Calu3 (cell line): ENCODE measurements around the gene USP51. TPM values are rescaled to one million over a fixed set of nuclear protein-coding genes. Genes with fewer than 3 reads are reported as not detected.
"Not testable (repeated sequence)": the region's sequence is repeated elsewhere in the genome, so short reads cannot be mapped to it uniquely, and the experiment has no call there.

ENCODE experiments used
- BruUV-seq: library from RNA; stranded (reverse); fragments of 400-500 nt; replicated peaks from 2 replicates; lab custom pipeline; 2021; lab: Mats Ljungman, UMichigan
- CTCF ChIA-PET: fragments of 300-600 bp; sonication (Branson Sonifier 250); formaldehyde crosslinking; loops from one replicate; lab custom pipeline; 2022; ENCODE audit warnings: antibody characterized with exemption; lab: Charles Lee
- DNase-seq: peaks from one replicate; pipeline ENCODE4 v3.0.0; 2022
- H3K27ac Mint-ChIP-seq: one replicate; pipeline ENCODE4 v1.8.0; 2022; ENCODE audit warnings: mixed read lengths; ENCODE audit not compliant: unreplicated experiment
- H3K27me3 Mint-ChIP-seq: one replicate; pipeline ENCODE4 v1.8.0; 2022; ENCODE audit warnings: mixed read lengths; ENCODE audit not compliant: unreplicated experiment
- H3K36me3 Mint-ChIP-seq: one replicate; pipeline ENCODE4 v1.8.0; 2022; ENCODE audit warnings: mild to moderate bottlenecking, moderate library complexity, mixed read lengths; ENCODE audit not compliant: insufficient read depth, unreplicated experiment
- H3K4me1 Mint-ChIP-seq: one replicate; pipeline ENCODE4 v1.8.0; 2022; ENCODE audit warnings: mild to moderate bottlenecking, low read depth, mixed read lengths; ENCODE audit not compliant: unreplicated experiment
- H3K4me3 Mint-ChIP-seq: one replicate; pipeline ENCODE4 v1.8.0; 2022; ENCODE audit warnings: mild to moderate bottlenecking, low read depth, moderate library complexity, mixed read lengths; ENCODE audit not compliant: unreplicated experiment
- H3K9me3 Mint-ChIP-seq: one replicate; pipeline ENCODE4 v1.8.0; 2022; ENCODE audit warnings: low read depth, mixed read lengths; ENCODE audit not compliant: unreplicated experiment
- CTCF ChIP-seq: fragments of 200-600 bp; IDR thresholded peaks from one replicate; pipeline ENCODE4 v1.8.0; 2022; ENCODE audit warnings: antibody characterized with exemption; ENCODE audit not compliant: unreplicated experiment
- intact Hi-C: fragments of 100-400 bp; cut with micrococcal nuclease; formaldehyde crosslinking; loops from one replicate; pipeline ENCODE4 v1.10.0; 2022; ENCODE audit not compliant: unreplicated experiment
- total RNA-seq: library from RNA; stranded (reverse); gene quantifications from 2 replicates; pipeline ENCODE4 v1.2.3, GENCODE V29; 2022

Gene USP51
- total RNA-seq, 1 experiment from 2014 or later = 1.5 TPM

DNA sequence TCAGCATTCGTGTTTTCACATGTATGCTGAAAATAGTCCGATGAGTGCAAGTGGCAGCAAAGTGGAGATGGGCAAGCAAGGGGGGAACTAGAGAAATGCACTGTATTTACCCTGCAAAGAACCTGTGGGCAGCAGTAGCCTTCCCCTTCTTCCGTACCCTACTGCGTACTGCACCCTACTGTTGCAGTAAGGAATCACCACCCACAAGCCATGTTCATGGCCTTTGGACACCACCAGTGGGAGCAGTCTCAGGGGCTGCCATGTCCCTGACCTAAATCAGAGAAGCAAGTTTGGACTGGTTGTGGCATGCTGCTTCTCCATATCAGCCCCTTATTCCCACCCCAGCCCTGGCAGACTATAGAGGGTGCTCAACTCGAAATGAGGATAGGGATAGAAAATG lies 25.6 kb downstream of the USP51 start:
- DNase-seq, H3K27ac Mint-ChIP-seq, H3K4me3 Mint-ChIP-seq, H3K4me1 Mint-ChIP-seq, H3K27me3 Mint-ChIP-seq, CTCF ChIA-PET, H3K9me3 Mint-ChIP-seq, intact Hi-C loops, BruUV-seq, H3K36me3 Mint-ChIP-seq: not testable (repeated sequence)

- H3K36me3 Mint-ChIP-seq, DNase-seq, H3K4me3 Mint-ChIP-seq, H3K27me3 Mint-ChIP-seq, H3K9me3 Mint-ChIP-seq, CTCF ChIA-PET, H3K4me1 Mint-ChIP-seq, intact Hi-C loops, BruUV-seq, H3K27ac Mint-ChIP-seq: not testable (repeated sequence)
Observed at GRCh38 chrX:55459926-55460325, 29.7 kb downstream of the USP51 start.

GRCh38 chrX:55459426-55459825 lies 30.2 kb downstream of the USP51 start:
- H3K4me1 Mint-ChIP-seq, H3K27me3 Mint-ChIP-seq, H3K4me3 Mint-ChIP-seq, H3K9me3 Mint-ChIP-seq, DNase-seq, H3K27ac Mint-ChIP-seq, H3K36me3 Mint-ChIP-seq, intact Hi-C loops, CTCF ChIA-PET, BruUV-seq: not testable (repeated sequence)

DNA sequence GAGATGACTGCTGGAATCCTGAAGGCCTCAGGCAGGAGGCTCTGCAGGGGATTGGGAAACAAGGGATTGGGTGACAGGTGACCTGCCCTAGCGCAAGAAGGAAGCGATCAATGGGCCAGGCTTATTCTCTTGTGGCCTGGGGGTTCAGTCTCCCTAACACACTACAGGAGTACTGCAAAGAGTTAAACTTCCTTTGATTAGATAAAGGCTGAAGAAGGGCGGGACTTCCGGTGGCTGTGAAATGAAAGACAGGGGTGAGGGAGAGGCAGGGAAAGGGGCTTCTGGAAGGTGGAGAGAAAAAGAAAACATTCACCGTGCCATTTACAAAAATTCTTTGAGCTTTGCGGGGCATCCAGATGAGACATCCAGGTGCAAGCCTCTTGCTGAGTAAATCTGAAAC lies 33.9 kb downstream of the USP51 start:
- H3K9me3 Mint-ChIP-seq, H3K4me3 Mint-ChIP-seq, DNase-seq, CTCF ChIA-PET, H3K27me3 Mint-ChIP-seq, H3K27ac Mint-ChIP-seq, H3K36me3 Mint-ChIP-seq, BruUV-seq, intact Hi-C loops, H3K4me1 Mint-ChIP-seq: not testable (repeated sequence)

- Mint-ChIP-seq H3K9me3 (no peaks in the 10 kb centered on the region), H3K27ac (no peak overlapping the region), H3K4me1 (no peaks in the 10 kb centered on the region), H3K27me3 (no peaks in the 10 kb centered on the region), H3K4me3 (no peak overlapping the region), H3K36me3 (no peaks in the 10 kb centered on the region)
- DNase-seq = no peak
- no peak for TF ChIP-seq CTCF
- no TSS peak for BruUV-seq
- CTCF ChIA-PET = no interaction called here
- intact Hi-C loops = no loop called here
Observed at GRCh38 chrX:55452833-55453124, 36.9 kb downstream of the USP51 start.

- no peak for TF ChIP-seq CTCF
- Mint-ChIP-seq H3K9me3 (no peaks in the 10 kb centered on the region), H3K27me3 (no peaks in the 10 kb centered on the region), H3K36me3 (no peaks in the 10 kb centered on the region), H3K27ac (no peak within 1 kb of the TSS), H3K4me1 (no peaks in the 10 kb centered on the region), H3K4me3 (no peak within 1 kb of the TSS)
- no peak for DNase-seq
- CTCF ChIA-PET = no interaction called here
- intact Hi-C loops = no loop called here
- BruUV-seq = no TSS peak
Observed at GRCh38 chrX:55451990-55452832, 37.4 kb downstream of the USP51 start, which contains the start of gene MAGEH1. Gene MAGEH1 (plus strand): TSS chrX:55452127. CDS start chrX:55452375, 248 bp downstream.
